Natural killer cell (primary cell): ENCODE measurements around the gene LHFPL3. TPM values are rescaled to one million over a fixed set of nuclear protein-coding genes. Genes with fewer than 3 reads are reported as not detected.
"Not testable (repeated sequence)": the region's sequence is repeated elsewhere in the genome, so short reads cannot be mapped to it uniquely, and the experiment has no call there.

Experiments used
- ATAC-seq, 3 donors: fragments of 150-1000 bp in 2 of 3; fragments of 200-7000 bp in 1 of 3; cut with Tn5 transposase; 1 replicate in 1 of 3; 2 replicates in 2 of 3; pipeline ENCODE4 v1.10.0; 2021; ENCODE audit warnings: mild to moderate bottlenecking in 2 of 3, moderate library complexity in 2 of 3
- DNase-seq, 2 donors: peaks; one replicate each; pipeline versions ENCODE4 v3.0.0 to v3.0.0-alpha.2; 2013 to 2021; ENCODE audit warnings: mixed read lengths in 1 of 2
- H3K27ac ChIP-seq: one replicate; pipeline ENCODE4 v1.5.1; 2013; ENCODE audit warnings: mild to moderate bottlenecking, low read length
- H3K27me3 ChIP-seq: one replicate; pipeline ENCODE4 v1.6.1; 2013; ENCODE audit warnings: low read length; ENCODE audit not compliant: control insufficient read depth, insufficient read depth
- H3K36me3 ChIP-seq: one replicate; pipeline ENCODE4 v1.6.1; 2013; ENCODE audit warnings: low read length; ENCODE audit not compliant: control insufficient read depth, insufficient read depth
- H3K4me1 ChIP-seq: one replicate; pipeline ENCODE4 v1.6.1; 2013; ENCODE audit warnings: low read length; ENCODE audit not compliant: control insufficient read depth, insufficient read depth
- H3K4me3 ChIP-seq: one replicate; pipeline ENCODE4 v1.5.1; 2013; ENCODE audit warnings: low read length
- H3K9me3 ChIP-seq: one replicate; pipeline ENCODE4 v1.6.1; 2013; ENCODE audit warnings: low read length; ENCODE audit not compliant: control insufficient read depth, insufficient read depth
- H3K27ac Mint-ChIP-seq, 2 donors: one replicate each; pipeline ENCODE4 v1.8.0; 2022; ENCODE audit warnings: mild to moderate bottlenecking in 2 of 2, mixed read lengths in 2 of 2, moderate library complexity in 1 of 2
- H3K27me3 Mint-ChIP-seq, 2 donors: one replicate each; pipeline ENCODE4 v1.8.0; 2022; ENCODE audit warnings: low read depth in 2 of 2, mixed read lengths in 2 of 2
- H3K36me3 Mint-ChIP-seq: one replicate; pipeline ENCODE4 v1.8.0; 2022; ENCODE audit warnings: mixed read lengths
- H3K4me1 Mint-ChIP-seq, 2 donors: one replicate each; pipeline ENCODE4 v1.8.0; 2022; ENCODE audit warnings: mixed read lengths in 2 of 2
- H3K4me3 Mint-ChIP-seq: one replicate; pipeline ENCODE4 v1.8.0; 2022; ENCODE audit warnings: mild to moderate bottlenecking, moderate library complexity, mixed read lengths
- H3K9me3 Mint-ChIP-seq, 2 donors: one replicate each; pipeline ENCODE4 v1.8.0; 2022; ENCODE audit warnings: mixed read lengths in 2 of 2
- WGBS: methylation state at CpG from one replicate; pipeline ENCODE4 v1.1.7; 2013; ENCODE audit warnings: missing lambda C conversion rate; ENCODE audit not compliant: insufficient coverage; 5-methylcytosine and 5-hydroxymethylcytosine counted together
- intact Hi-C: fragments of 100-400 bp; cut with micrococcal nuclease; formaldehyde crosslinking; loops from one replicate; pipeline ENCODE4 v1.14.2; 2022
- total RNA-seq, 4 donors: library from RNA; stranded (reverse); fragments of 120-200 nt in 1 of 4; gene quantifications; one replicate each; pipeline versions ENCODE4 v1.2.3 to v1.2.4, GENCODE V29; 2013 to 2022
- TF ChIP-seq, protein P1 (sequence below): fragments of 200-600 bp; IDR thresholded peaks from one replicate; pipeline ENCODE4 v1.8.0; 2022; ENCODE audit warnings: antibody characterized with exemption

Gene LHFPL3
- total RNA-seq, 3 donors from 2014 or later (not counting 1 experiment from before 2014, with no cell fraction given) = not detected

DNA sequence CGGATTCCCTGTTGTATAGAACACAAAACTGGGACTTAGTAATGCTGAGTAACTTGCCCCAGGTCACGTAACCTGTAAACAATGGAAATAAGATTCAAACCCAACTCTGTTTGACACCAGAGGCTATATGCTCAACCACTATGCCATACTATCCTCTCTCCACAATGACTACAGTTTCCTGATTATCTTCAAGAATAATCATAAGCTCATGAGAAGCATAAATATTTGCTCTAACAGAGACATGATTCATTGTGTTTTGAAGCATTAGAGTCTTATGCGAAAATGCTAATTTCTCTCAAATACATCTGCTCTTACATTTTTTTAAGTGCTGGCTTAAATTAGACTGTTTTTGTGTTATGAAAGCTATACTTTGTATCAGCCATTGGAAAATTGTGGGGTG is 241.3 kb downstream of the LHFPL3 start:
- TF ChIP-seq, protein P1, sequence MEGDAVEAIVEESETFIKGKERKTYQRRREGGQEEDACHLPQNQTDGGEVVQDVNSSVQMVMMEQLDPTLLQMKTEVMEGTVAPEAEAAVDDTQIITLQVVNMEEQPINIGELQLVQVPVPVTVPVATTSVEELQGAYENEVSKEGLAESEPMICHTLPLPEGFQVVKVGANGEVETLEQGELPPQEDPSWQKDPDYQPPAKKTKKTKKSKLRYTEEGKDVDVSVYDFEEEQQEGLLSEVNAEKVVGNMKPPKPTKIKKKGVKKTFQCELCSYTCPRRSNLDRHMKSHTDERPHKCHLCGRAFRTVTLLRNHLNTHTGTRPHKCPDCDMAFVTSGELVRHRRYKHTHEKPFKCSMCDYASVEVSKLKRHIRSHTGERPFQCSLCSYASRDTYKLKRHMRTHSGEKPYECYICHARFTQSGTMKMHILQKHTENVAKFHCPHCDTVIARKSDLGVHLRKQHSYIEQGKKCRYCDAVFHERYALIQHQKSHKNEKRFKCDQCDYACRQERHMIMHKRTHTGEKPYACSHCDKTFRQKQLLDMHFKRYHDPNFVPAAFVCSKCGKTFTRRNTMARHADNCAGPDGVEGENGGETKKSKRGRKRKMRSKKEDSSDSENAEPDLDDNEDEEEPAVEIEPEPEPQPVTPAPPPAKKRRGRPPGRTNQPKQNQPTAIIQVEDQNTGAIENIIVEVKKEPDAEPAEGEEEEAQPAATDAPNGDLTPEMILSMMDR = no peak
- H3K9me3 ChIP-seq = no peaks in the 10 kb centered on the region
- no peaks in the 10 kb centered on the region for H3K36me3 ChIP-seq
- no peak overlapping the region for H3K27ac Mint-ChIP-seq
- no peak overlapping the region for H3K27ac ChIP-seq
- peaks cover 0 to 3% of the 10 kb centered on the region in 2 donors for H3K27me3 Mint-ChIP-seq
- no peak overlapping the region for H3K4me3 ChIP-seq
- no peaks in the 10 kb centered on the region for H3K4me1 ChIP-seq
- H3K36me3 Mint-ChIP-seq = no peaks in the 10 kb centered on the region
- DNase-seq = no peak
- no peak overlapping the region for H3K4me3 Mint-ChIP-seq
- 80% methylated on average over 2 of the region's 3 CpGs for WGBS
- intact Hi-C loops = no loop called here
- no peaks in the 10 kb centered on the region for H3K4me1 Mint-ChIP-seq
- H3K9me3 Mint-ChIP-seq = peaks cover 0 to 4% of the 10 kb centered on the region in 2 donors
- no peak for ATAC-seq
- H3K27me3 ChIP-seq = no peaks in the 10 kb centered on the region

DNA sequence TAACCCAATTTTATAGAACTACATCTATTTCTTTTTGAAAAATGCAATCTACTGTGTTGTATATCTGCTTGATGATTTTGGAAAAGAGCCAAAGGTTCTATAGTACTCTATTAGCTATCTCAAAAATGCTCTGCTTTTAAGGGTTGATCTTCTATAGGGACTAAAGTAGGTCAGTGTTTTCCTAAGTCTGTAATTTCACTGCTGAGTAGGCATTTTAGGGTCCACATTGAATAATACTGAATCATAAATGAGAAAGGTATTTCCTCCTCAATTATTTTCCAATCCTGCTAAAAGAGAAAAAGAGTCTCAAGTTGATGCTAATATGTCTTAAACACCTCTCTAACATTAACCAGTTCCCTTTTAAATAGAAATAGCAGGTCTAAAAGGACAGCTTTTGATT is 244.2 kb downstream of the LHFPL3 start:
- peaks cover 0 to 3% of the 10 kb centered on the region in 2 donors for H3K27me3 Mint-ChIP-seq

DNA sequence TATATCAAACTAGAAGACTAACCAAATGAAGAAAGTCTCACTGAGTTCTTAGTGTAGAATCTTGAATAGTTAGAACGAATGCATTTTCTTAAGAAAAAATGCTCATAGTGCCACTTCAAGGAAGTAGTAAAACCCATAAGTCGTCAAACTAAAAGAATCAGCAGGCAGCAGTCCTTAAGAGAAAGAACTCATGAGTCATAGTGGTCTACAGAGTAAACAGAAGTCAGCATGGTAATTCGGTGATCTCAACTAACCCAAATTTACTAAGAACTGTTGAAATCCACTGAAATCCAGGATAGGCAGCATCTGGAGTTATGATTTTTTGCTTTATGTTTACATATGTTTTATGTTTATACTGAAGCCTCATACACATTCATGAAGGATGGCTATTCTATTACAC is 256.2 kb downstream of the LHFPL3 start:
- H3K4me3 ChIP-seq = no peak overlapping the region
- Mint-ChIP-seq H3K27me3 (no peaks in the 10 kb centered on the region), H3K4me1 (no peaks in the 10 kb centered on the region), H3K9me3 (peaks cover 2 to 3% of the 10 kb centered on the region in 2 donors), H3K4me3 (no peak overlapping the region), H3K27ac (no peak overlapping the region), H3K36me3 (no peaks in the 10 kb centered on the region)
- 6% methylated on average over 3 of the region's 3 CpGs for WGBS
- intact Hi-C loops = no loop called here
- no peaks in the 10 kb centered on the region for H3K36me3 ChIP-seq
- H3K27me3 ChIP-seq = no peaks in the 10 kb centered on the region
- H3K4me1 ChIP-seq = no peaks in the 10 kb centered on the region
- H3K9me3 ChIP-seq = no peaks in the 10 kb centered on the region
- no peak overlapping the region for H3K27ac ChIP-seq
- no peak for DNase-seq
- TF ChIP-seq, protein P1 = no peak
- no peak for ATAC-seq

More for the DNA sequence above, 244.2 kb downstream of the LHFPL3 start:
- Histone ChIP-seq H3K4me3 (no peak overlapping the region), H3K4me1 (no peaks in the 10 kb centered on the region), H3K9me3 (no peaks in the 10 kb centered on the region), H3K27me3 (no peaks in the 10 kb centered on the region), H3K36me3 (no peaks in the 10 kb centered on the region), H3K27ac (no peak overlapping the region)
- DNase-seq (no peak), ATAC-seq (no peak)
- TF ChIP-seq, protein P1 = no peak
- no peak overlapping the region for H3K27ac Mint-ChIP-seq
- H3K4me1 Mint-ChIP-seq = no peaks in the 10 kb centered on the region
- no peaks in the 10 kb centered on the region for H3K36me3 Mint-ChIP-seq
- no peak overlapping the region for H3K4me3 Mint-ChIP-seq
- H3K9me3 Mint-ChIP-seq = peaks cover 0 to 2% of the 10 kb centered on the region in 2 donors
- intact Hi-C loops = no loop called here

GRCh38 chr7:104595591-104595990 is 267.2 kb downstream of the LHFPL3 start:
- H3K27me3 ChIP-seq, H3K27ac Mint-ChIP-seq, H3K36me3 ChIP-seq, H3K4me3 Mint-ChIP-seq, H3K36me3 Mint-ChIP-seq, H3K9me3 ChIP-seq, H3K27ac ChIP-seq, DNase-seq, ATAC-seq, H3K4me1 Mint-ChIP-seq, H3K4me3 ChIP-seq, H3K27me3 Mint-ChIP-seq, H3K4me1 ChIP-seq, intact Hi-C loops: not testable (repeated sequence)
- 82% methylated on average over 7 of the region's 7 CpGs for WGBS
- peaks cover 4 to 11% of the 10 kb centered on the region in 2 donors for H3K9me3 Mint-ChIP-seq
